Measurements from ENCODE around the gene PPP2R5C. TPM values are rescaled to one million over a fixed set of nuclear protein-coding genes. Genes with fewer than 3 reads are reported as not detected.
A peak's percentile ranks its signal among the peaks of the same experiment; 100 is the strongest.

PPP2R5C gene
- total RNA-seq, 1 donor from 2014 or later, result 125 TPM

- no peak for DNase-seq (ENCODE audit: low spot score in 2 of 2, unreplicated experiment in 2 of 2)
- Mint-ChIP-seq H3K9me3 (no peaks in the 10 kb centered on the region), H3K27me3 (ENCODE audit: low read depth) (no peaks in the 10 kb centered on the region), H3K4me3 (no peak overlapping the region), H3K36me3 (peaks cover 7% of the 10 kb centered on the region), H3K27ac (peak overlapping the region; percentile 19), H3K4me1 (no peaks in the 10 kb centered on the region)
- TF ChIP-seq CTCF (IDR thresholded peaks at IDR 0.05; ENCODE audit: unreplicated experiment), result no peak
Measured at GRCh38 chr14:101834397-101834796, 72.9 kb downstream of the PPP2R5C start.

GRCh38 chr14:101834800-101835547, 73.5 kb downstream of the PPP2R5C start:
- no peak for DNase-seq (ENCODE audit: low spot score in 2 of 2, unreplicated experiment in 2 of 2)
- Mint-ChIP-seq H3K4me3 (no peak overlapping the region), H3K9me3 (no peaks in the 10 kb centered on the region), H3K27ac (peak overlapping the region; percentile 19), H3K4me1 (no peaks in the 10 kb centered on the region), H3K27me3 (ENCODE audit: low read depth) (no peaks in the 10 kb centered on the region), H3K36me3 (peaks cover 9% of the 10 kb centered on the region)
- no peak for TF ChIP-seq CTCF (IDR thresholded peaks at IDR 0.05; ENCODE audit: unreplicated experiment)

- Mint-ChIP-seq H3K27me3 (ENCODE audit: low read depth) (no peaks in the 10 kb centered on the region), H3K27ac (no peak overlapping the region), H3K9me3 (no peaks in the 10 kb centered on the region), H3K4me1 (peaks cover 2% of the 10 kb centered on the region), H3K36me3 (peaks cover 9% of the 10 kb centered on the region), H3K4me3 (no peak overlapping the region)
- no peak for TF ChIP-seq CTCF (IDR thresholded peaks at IDR 0.05; ENCODE audit: unreplicated experiment)
- no peak for DNase-seq (ENCODE audit: low spot score in 2 of 2, unreplicated experiment in 2 of 2)
Measured at GRCh38 chr14:101835566-101835965, 74.1 kb downstream of the PPP2R5C start.

GRCh38 chr14:101836135-101836534, 74.6 kb downstream of the PPP2R5C start:
- Mint-ChIP-seq H3K36me3 (peaks cover 9% of the 10 kb centered on the region), H3K27me3 (ENCODE audit: low read depth) (no peaks in the 10 kb centered on the region), H3K4me1 (peaks cover 3% of the 10 kb centered on the region), H3K9me3 (no peaks in the 10 kb centered on the region), H3K4me3 (no peak overlapping the region), H3K27ac (no peak overlapping the region)
- TF ChIP-seq CTCF (IDR thresholded peaks at IDR 0.05; ENCODE audit: unreplicated experiment), result no peak
- DNase-seq (ENCODE audit: low spot score in 2 of 2, unreplicated experiment in 2 of 2), result no peak

- DNase-seq (ENCODE audit: low spot score in 2 of 2, unreplicated experiment in 2 of 2), result no peak
- no peak for TF ChIP-seq CTCF (IDR thresholded peaks at IDR 0.05; ENCODE audit: unreplicated experiment)
- H3K27ac Mint-ChIP-seq, result no peak overlapping the region
- no peaks in the 10 kb centered on the region for H3K9me3 Mint-ChIP-seq
- H3K4me1 Mint-ChIP-seq, result peaks cover 3% of the 10 kb centered on the region
- H3K36me3 Mint-ChIP-seq, result peaks cover 3% of the 10 kb centered on the region
- no peak overlapping the region for H3K4me3 Mint-ChIP-seq
- no peaks in the 10 kb centered on the region for H3K27me3 Mint-ChIP-seq (ENCODE audit: low read depth)
Measured at GRCh38 chr14:101838476-101838875, 77.0 kb downstream of the PPP2R5C start.
